A673 (cell line): Measurements from ENCODE around the gene RNF225.
"Not testable (repeated sequence)": the region's sequence is repeated elsewhere in the genome, so short reads cannot be mapped to it uniquely, and the experiment has no call there.

ENCODE experiments used
- CTCF ChIP-seq: fragments of 300-800, 200-600 bp; sonication (generic); conservative IDR thresholded peaks from 2 replicates; pipeline ENCODE4 v1.5.1; 2017; ENCODE audit warnings: low read depth, mild to moderate bottlenecking, antibody characterized with exemption, low read length, moderate library complexity, mixed read lengths
- EZH2 ChIP-seq: fragments of 200-600 bp; sonication (generic); IDR thresholded peaks from 2 replicates; pipeline ENCODE4 v1.6.1; 2017; ENCODE audit warnings: borderline replicate concordance, low read depth, mild to moderate bottlenecking, mixed read lengths, antibody characterized with exemption, low read length; ENCODE audit not compliant: poor library complexity, severe bottlenecking

- not testable (repeated sequence) for TF ChIP-seq CTCF, EZH2
Observed at GRCh38 chr19:58348080-58348479, 47.4 kb upstream of the RNF225 start.
